PC-9 (cell line): ENCODE data around the gene ANKRD13A. TPM values are rescaled to one million over a fixed set of nuclear protein-coding genes. Genes with fewer than 3 reads are reported as not detected.

ENCODE experiments used
- BruUV-seq: library from RNA; stranded (reverse); fragments of 400-500 nt; replicated peaks from 2 replicates; lab custom pipeline; 2021; lab: Mats Ljungman, UMichigan
- CTCF ChIA-PET: fragments of 300-600 bp; sonication (Branson Sonifier 250); formaldehyde crosslinking; loops from one replicate; lab custom pipeline; 2022; ENCODE audit warnings: antibody characterized with exemption; lab: Charles Lee
- POLR2A ChIA-PET: fragments of 300-600 bp; sonication (Branson Sonifier 250); formaldehyde crosslinking; loops from one replicate; lab custom pipeline; 2022; ENCODE audit warnings: antibody characterized with exemption; ENCODE audit not compliant: unreplicated experiment; lab: Charles Lee
- DNase-seq, 2 experiments: peaks; one replicate each; pipeline versions ENCODE4 v3.0.0 to v3.0.0-alpha.2; 2015 to 2022; ENCODE audit warnings: mixed read lengths in 1 of 2
- H2AFZ ChIP-seq: fragments of 200-600 bp; sonication (generic); 2 replicates; pipeline ENCODE4 v1.8.1; 2017; ENCODE audit warnings: antibody characterized with exemption
- H3F3A ChIP-seq: fragments of 200-600 bp; sonication (generic); 2 replicates; pipeline ENCODE4 v1.8.1; 2017; ENCODE audit warnings: antibody characterized with exemption, mild to moderate bottlenecking, low read depth; ENCODE audit not compliant: insufficient read depth
- H3K27ac ChIP-seq: fragments of 200-600 bp; sonication (generic); 2 replicates; pipeline ENCODE4 v1.6.1; 2016; ENCODE audit warnings: mixed run types
- H3K27me3 ChIP-seq: fragments of 200-600 bp; sonication (generic); 2 replicates; pipeline ENCODE4 v1.6.1; 2016; ENCODE audit warnings: low read depth, mixed run types; ENCODE audit not compliant: insufficient read depth
- H3K36me3 ChIP-seq: fragments of 200-600 bp; sonication (generic); 2 replicates; pipeline ENCODE4 v1.6.1; 2016; ENCODE audit warnings: low read depth, mixed run types
- H3K4me1 ChIP-seq: fragments of 200-600 bp; sonication (generic); replicated peaks from 2 replicates; pipeline ENCODE4 v1.6.1; 2016; ENCODE audit warnings: mixed run types; ENCODE audit not compliant: insufficient read depth
- H3K4me2 ChIP-seq: fragments of 200-600 bp; sonication (generic); 2 replicates; pipeline ENCODE4 v1.6.1; 2017; ENCODE audit warnings: mixed run types
- H3K4me3 ChIP-seq: fragments of 200-600 bp; sonication (generic); 2 replicates; pipeline ENCODE4 v1.6.1; 2016; ENCODE audit warnings: mixed run types
- H3K79me2 ChIP-seq: fragments of 200-600 bp; sonication (generic); 2 replicates; pipeline ENCODE4 v1.6.1; 2017; ENCODE audit warnings: low read depth, mixed run types
- H3K9me2 ChIP-seq: fragments of 200-600 bp; sonication (generic); 2 replicates; pipeline ENCODE4 v1.8.1; 2017; ENCODE audit warnings: mild to moderate bottlenecking; ENCODE audit not compliant: insufficient read depth
- H3K9me3 ChIP-seq: fragments of 200-600 bp; sonication (generic); 2 replicates; pipeline ENCODE4 v1.8.1; 2016; ENCODE audit warnings: low read depth; ENCODE audit not compliant: insufficient read depth
- H4K20me1 ChIP-seq: fragments of 200-600 bp; sonication (generic); 2 replicates; pipeline ENCODE4 v1.8.1; 2017; ENCODE audit not compliant: insufficient read depth
- EZH2 ChIP-seq: fragments of 200-600 bp; sonication (generic); IDR thresholded peaks from 2 replicates; pipeline ENCODE4 v1.8.0; 2017; ENCODE audit warnings: antibody characterized with exemption, low read depth
- intact Hi-C: fragments of 100-400 bp; cut with micrococcal nuclease; formaldehyde crosslinking; loops from one replicate; pipeline ENCODE4 v1.10.0; 2022; ENCODE audit not compliant: unreplicated experiment
- total RNA-seq: library from RNA; stranded (reverse); gene quantifications from 2 replicates; pipeline ENCODE4 v1.2.3, GENCODE V29; 2021
- TF ChIP-seq, protein P1 (sequence below): fragments of 200-600 bp; sonication (generic); conservative IDR thresholded peaks from 2 replicates; pipeline ENCODE4 v1.6.1; 2017; ENCODE audit warnings: mixed run types, antibody characterized with exemption, mild to moderate bottlenecking, moderate library complexity

Gene ANKRD13A
- total RNA-seq, 1 experiment from 2014 or later: 66.9 TPM

DNA sequence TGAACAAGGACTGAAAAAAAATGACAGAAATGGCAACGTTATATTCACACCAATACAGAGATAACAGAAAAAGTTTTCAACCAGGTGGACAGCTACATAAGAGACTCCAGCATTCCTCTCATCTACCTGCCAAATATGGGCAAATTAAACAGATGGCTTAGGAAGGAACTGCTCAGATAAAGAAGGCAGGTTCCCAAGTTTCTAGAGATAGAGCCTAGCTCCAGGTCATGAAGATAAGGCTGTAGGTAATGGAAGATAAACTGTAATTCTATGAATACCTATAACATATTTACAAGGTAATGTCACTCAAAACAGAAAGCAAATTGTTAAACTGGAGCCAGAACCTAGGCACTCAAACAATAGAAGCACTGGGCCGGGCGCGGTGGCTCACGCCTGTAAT lies 45.6 kb upstream of the ANKRD13A start:
- intact Hi-C loops: loop anchor here (5.0 kb wide), 2 partner anchors 49 to 84 kb away; no protein-coding TSS in a partner anchor
- Histone ChIP-seq H3K9me3 (no peaks in the 10 kb centered on the region), H3K4me1 (peaks cover 32% of the 10 kb centered on the region), H3K27ac (no peak overlapping the region), H3K79me2 (no peaks in the 10 kb centered on the region), H4K20me1 (no peaks in the 10 kb centered on the region), H3K36me3 (peaks cover 22% of the 10 kb centered on the region), H3K9me2 (no peaks in the 10 kb centered on the region), H2AFZ (no peak overlapping the region), H3K27me3 (no peaks in the 10 kb centered on the region), H3K4me3 (no peak overlapping the region), H3K4me2 (no peak overlapping the region), H3F3A (peaks cover 26% of the 10 kb centered on the region)
- ChIA-PET POLR2A (no interaction called here), CTCF (interaction anchor here (1.4 kb wide), 1 partner anchor 41 kb away, joined by 5 read pairs; no protein-coding TSS in a partner anchor)
- BruUV-seq: no TSS peak
- no peak for DNase-seq
- TF ChIP-seq, protein P1, sequence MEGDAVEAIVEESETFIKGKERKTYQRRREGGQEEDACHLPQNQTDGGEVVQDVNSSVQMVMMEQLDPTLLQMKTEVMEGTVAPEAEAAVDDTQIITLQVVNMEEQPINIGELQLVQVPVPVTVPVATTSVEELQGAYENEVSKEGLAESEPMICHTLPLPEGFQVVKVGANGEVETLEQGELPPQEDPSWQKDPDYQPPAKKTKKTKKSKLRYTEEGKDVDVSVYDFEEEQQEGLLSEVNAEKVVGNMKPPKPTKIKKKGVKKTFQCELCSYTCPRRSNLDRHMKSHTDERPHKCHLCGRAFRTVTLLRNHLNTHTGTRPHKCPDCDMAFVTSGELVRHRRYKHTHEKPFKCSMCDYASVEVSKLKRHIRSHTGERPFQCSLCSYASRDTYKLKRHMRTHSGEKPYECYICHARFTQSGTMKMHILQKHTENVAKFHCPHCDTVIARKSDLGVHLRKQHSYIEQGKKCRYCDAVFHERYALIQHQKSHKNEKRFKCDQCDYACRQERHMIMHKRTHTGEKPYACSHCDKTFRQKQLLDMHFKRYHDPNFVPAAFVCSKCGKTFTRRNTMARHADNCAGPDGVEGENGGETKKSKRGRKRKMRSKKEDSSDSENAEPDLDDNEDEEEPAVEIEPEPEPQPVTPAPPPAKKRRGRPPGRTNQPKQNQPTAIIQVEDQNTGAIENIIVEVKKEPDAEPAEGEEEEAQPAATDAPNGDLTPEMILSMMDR: no peak
- TF ChIP-seq EZH2: no peak

DNA sequence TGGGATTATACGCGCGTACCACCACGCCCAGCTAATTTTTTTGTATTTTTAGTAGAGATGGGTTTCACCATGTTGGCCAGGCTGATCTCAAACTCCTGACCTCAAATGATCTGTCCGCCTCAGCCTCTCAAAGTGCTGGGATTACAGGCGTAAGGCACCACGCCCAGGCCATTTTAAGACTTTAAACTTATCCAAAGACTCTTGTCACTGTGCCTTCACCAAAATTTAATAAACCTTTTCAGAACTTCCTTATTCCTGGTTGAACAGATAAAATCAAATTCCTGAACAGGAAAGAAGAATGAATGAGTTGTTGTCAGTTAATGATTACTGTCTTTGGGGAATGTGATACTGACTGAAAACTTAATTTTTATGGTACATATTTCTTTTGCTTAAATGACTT lies 40.9 kb upstream of the ANKRD13A start:
- DNase-seq: no peak
- no peaks in the 10 kb centered on the region for H4K20me1 ChIP-seq
- BruUV-seq: no TSS peak
- H3K9me2 ChIP-seq: no peaks in the 10 kb centered on the region
- no peak overlapping the region for H3K4me2 ChIP-seq
- ChIA-PET POLR2A (no interaction called here), CTCF (no interaction called here)
- H3K4me1 ChIP-seq: no peaks in the 10 kb centered on the region
- no peaks in the 10 kb centered on the region for H3K79me2 ChIP-seq
- TF ChIP-seq, protein P1: no peak
- no peak for TF ChIP-seq EZH2
- intact Hi-C loops: no loop called here
- H2AFZ ChIP-seq: no peak overlapping the region
- H3K27ac ChIP-seq: no peak overlapping the region
- H3K4me3 ChIP-seq: no peak overlapping the region
- 0 out of 2 replicates have a peak, but pooled peaks cover 10% of the 10 kb centered on the region for H3F3A ChIP-seq
- H3K27me3 ChIP-seq: no peaks in the 10 kb centered on the region
- peaks cover 8% of the 10 kb centered on the region; the same call in 1 of the 2 replicates for H3K36me3 ChIP-seq
- no peaks in the 10 kb centered on the region for H3K9me3 ChIP-seq

DNA sequence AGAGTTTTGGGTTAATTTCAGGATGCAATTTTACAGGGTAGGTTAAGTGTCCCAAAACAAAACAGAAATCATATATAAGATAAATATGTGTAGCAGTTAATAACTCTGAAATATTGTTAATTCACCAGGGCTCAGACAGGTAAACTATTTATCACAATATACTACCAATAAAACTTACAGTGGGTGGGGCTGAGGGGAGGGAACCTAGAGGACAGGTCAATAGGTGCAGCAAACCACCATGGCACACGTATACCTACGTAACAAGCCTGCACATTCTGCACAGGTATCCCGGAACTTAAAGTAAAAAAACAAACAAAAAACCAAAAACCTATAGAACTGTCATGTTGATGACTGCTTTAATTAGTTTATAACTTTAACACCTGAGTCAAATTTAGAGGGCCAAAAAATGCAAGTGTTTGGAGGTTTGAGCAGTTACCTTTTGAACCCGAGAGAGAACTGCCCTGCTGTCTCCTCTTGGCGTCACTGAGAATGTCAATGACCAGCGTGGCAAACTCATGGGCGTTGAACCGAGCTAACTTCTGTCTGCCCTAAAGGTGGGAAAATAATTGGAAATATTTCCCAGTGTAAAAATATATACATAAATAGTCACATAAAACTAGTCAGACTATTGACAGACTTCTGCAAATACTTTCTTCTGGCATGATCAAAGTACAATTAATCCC lies 39.7 kb upstream of the ANKRD13A start:
- H3F3A ChIP-seq: 0 out of 2 replicates have a peak, but pooled peaks cover 10% of the 10 kb centered on the region
- CTCF ChIA-PET: interaction anchor here (0.7 kb wide), 1 partner anchor 13 kb away, joined by 5 read pairs; no protein-coding TSS in a partner anchor
- H3K27me3 ChIP-seq: no peaks in the 10 kb centered on the region
- TF ChIP-seq EZH2: no peak
- TF ChIP-seq, protein P1: no peak
- no peak overlapping the region for H3K4me2 ChIP-seq
- no peaks in the 10 kb centered on the region for H4K20me1 ChIP-seq
- intact Hi-C loops: no loop called here
- DNase-seq: no peak
- no peaks in the 10 kb centered on the region for H3K9me2 ChIP-seq
- POLR2A ChIA-PET: no interaction called here
- no peaks in the 10 kb centered on the region for H3K4me1 ChIP-seq
- H3K79me2 ChIP-seq: no peaks in the 10 kb centered on the region
- no peak overlapping the region for H3K27ac ChIP-seq
- BruUV-seq: no TSS peak
- H3K9me3 ChIP-seq: no peaks in the 10 kb centered on the region
- peaks cover 8% of the 10 kb centered on the region; the same call in 1 of the 2 replicates for H3K36me3 ChIP-seq
- no peak overlapping the region for H3K4me3 ChIP-seq
- H2AFZ ChIP-seq: no peak overlapping the region
